Measurements from ENCODE around the gene KRT2.

DNA sequence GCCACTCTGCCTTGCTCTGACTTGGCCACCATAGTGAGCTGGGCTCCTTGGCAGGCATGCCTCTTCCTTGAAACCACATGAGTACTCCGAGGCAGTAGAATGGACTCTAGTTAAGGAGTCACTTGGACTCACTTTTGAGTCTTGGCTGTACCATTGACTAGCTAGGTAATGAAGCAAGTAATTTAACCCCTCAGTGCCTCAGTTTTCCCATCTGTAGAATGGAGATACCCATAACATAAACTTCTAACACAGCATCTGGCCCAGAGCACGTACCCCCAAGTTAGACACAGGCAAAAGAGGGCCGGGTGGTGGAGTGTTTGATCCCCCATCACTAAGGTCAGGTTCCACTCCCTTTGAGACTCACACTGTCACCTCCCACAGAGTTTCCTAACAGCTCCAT, 43.0 kb upstream of the KRT2 start:
- no peak for TF ChIP-seq BACH2 (CRISPR knock-in tag; IDR thresholded peaks at IDR 0.05; ENCODE audit: borderline replicate concordance)
- no peak for TF ChIP-seq RARB (CRISPR knock-in tag; IDR thresholded peaks at IDR 0.05)
- TF ChIP-seq CSDC2 (CRISPR knock-in tag; IDR thresholded peaks at IDR 0.05) = no peak
- TF ChIP-seq ISL1 (CRISPR knock-in tag; IDR thresholded peaks at IDR 0.05) = no peak
- no peak for TF ChIP-seq ZC3H10 (CRISPR knock-in tag; IDR thresholded peaks at IDR 0.05)
- TF ChIP-seq CSRNP3 (CRISPR knock-in tag; IDR thresholded peaks at IDR 0.05) = no peak
- no peak for TF ChIP-seq PPARA (CRISPR knock-in tag; IDR thresholded peaks at IDR 0.05; ENCODE audit: borderline replicate concordance)
- TF ChIP-seq, protein P1, sequence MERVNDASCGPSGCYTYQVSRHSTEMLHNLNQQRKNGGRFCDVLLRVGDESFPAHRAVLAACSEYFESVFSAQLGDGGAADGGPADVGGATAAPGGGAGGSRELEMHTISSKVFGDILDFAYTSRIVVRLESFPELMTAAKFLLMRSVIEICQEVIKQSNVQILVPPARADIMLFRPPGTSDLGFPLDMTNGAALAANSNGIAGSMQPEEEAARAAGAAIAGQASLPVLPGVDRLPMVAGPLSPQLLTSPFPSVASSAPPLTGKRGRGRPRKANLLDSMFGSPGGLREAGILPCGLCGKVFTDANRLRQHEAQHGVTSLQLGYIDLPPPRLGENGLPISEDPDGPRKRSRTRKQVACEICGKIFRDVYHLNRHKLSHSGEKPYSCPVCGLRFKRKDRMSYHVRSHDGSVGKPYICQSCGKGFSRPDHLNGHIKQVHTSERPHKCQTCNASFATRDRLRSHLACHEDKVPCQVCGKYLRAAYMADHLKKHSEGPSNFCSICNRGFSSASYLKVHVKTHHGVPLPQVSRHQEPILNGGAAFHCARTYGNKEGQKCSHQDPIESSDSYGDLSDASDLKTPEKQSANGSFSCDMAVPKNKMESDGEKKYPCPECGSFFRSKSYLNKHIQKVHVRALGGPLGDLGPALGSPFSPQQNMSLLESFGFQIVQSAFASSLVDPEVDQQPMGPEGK (CRISPR knock-in tag; IDR thresholded peaks at IDR 0.05; ENCODE audit: borderline replicate concordance) = no peak
